GM23248 (cell line): ENCODE data around the gene WNT2B. TPM values are rescaled to one million over a fixed set of nuclear protein-coding genes. Genes with fewer than 3 reads are reported as not detected.

Experiments
- DNase-seq: peaks from one replicate; pipeline ENCODE4 v3.0.0-alpha.2; 2015
- H2AFZ ChIP-seq: fragments of 200-600 bp; sonication (generic); 2 replicates; pipeline ENCODE4 v1.6.1; 2016; ENCODE audit warnings: antibody characterized with exemption
- H3F3A ChIP-seq: fragments of 200-600 bp; sonication (generic); 2 replicates; pipeline ENCODE4 v1.6.1; 2016; ENCODE audit warnings: mild to moderate bottlenecking, antibody characterized with exemption, mixed run types; ENCODE audit not compliant: insufficient read depth
- H3K27ac ChIP-seq: fragments of 200-600 bp; sonication (generic); 2 replicates; pipeline ENCODE4 v1.5.1; 2016; ENCODE audit warnings: mild to moderate bottlenecking
- H3K27me3 ChIP-seq: fragments of 200-600 bp; sonication (generic); replicated peaks from 2 replicates; pipeline ENCODE4 v1.6.1; 2016; ENCODE audit warnings: mild to moderate bottlenecking; ENCODE audit not compliant: insufficient read depth
- H3K36me3 ChIP-seq: fragments of 200-600 bp; sonication (generic); 2 replicates; pipeline ENCODE4 v1.6.1; 2016; ENCODE audit warnings: low read depth, mild to moderate bottlenecking
- H3K4me1 ChIP-seq: fragments of 200-600 bp; sonication (generic); 2 replicates; pipeline ENCODE4 v1.6.1; 2016; ENCODE audit warnings: mild to moderate bottlenecking; ENCODE audit not compliant: insufficient read depth
- H3K4me2 ChIP-seq: fragments of 200-600 bp; sonication (generic); one replicate; pipeline ENCODE4 v1.6.1; 2016; ENCODE audit warnings: mild to moderate bottlenecking; ENCODE audit not compliant: unreplicated experiment
- H3K4me3 ChIP-seq: fragments of 200-600 bp; sonication (generic); 2 replicates; pipeline ENCODE4 v1.5.1; 2016; ENCODE audit warnings: mild to moderate bottlenecking
- H3K79me2 ChIP-seq: fragments of 200-600 bp; sonication (generic); 2 replicates; pipeline ENCODE4 v1.6.1; 2016; ENCODE audit warnings: mild to moderate bottlenecking; ENCODE audit not compliant: insufficient read depth
- H3K9ac ChIP-seq: fragments of 200-600 bp; sonication (generic); 2 replicates; pipeline ENCODE4 v1.6.1; 2016; ENCODE audit warnings: mild to moderate bottlenecking
- H3K9me2 ChIP-seq: fragments of 200-600 bp; sonication (generic); 2 replicates; pipeline ENCODE4 v1.6.1; 2016; ENCODE audit warnings: mixed run types, mild to moderate bottlenecking, moderate library complexity; ENCODE audit not compliant: insufficient read depth
- H3K9me3 ChIP-seq: fragments of 200-600 bp; sonication (generic); one replicate; pipeline ENCODE4 v1.6.1; 2017; ENCODE audit warnings: low read depth
- H4K20me1 ChIP-seq: fragments of 200-600 bp; sonication (generic); 2 replicates; pipeline ENCODE4 v1.6.0; 2016; ENCODE audit not compliant: insufficient read depth
- EZH2 ChIP-seq: fragments of 200-600 bp; sonication (generic); IDR thresholded peaks from 2 replicates; pipeline ENCODE4 v1.6.1; 2018; ENCODE audit warnings: antibody characterized with exemption, mild to moderate bottlenecking; ENCODE audit not compliant: insufficient read depth, poor library complexity, severe bottlenecking
- EZH2phosphoT487 ChIP-seq: fragments of 200-600 bp; sonication (generic); IDR thresholded peaks from 2 replicates; pipeline ENCODE4 v1.6.1; 2018; ENCODE audit warnings: antibody characterized with exemption, moderate library complexity, mild to moderate bottlenecking, low read depth; ENCODE audit not compliant: insufficient read depth
- WGBS, 2 experiments: methylation state at CpG; one replicate each; pipeline ENCODE4 v1.1.6; 2015 to 2017; ENCODE audit warnings: low lambda C conversion rate in 2 of 2, low coverage in 1 of 2; ENCODE audit errors: missing lambda C conversion rate in 2 of 2; 5-methylcytosine and 5-hydroxymethylcytosine counted together
- in situ Hi-C: fragments of 300-500 bp; cut with MboI; formaldehyde crosslinking; loops from 2 replicates; pipeline ENCODE4 v1.15.0; 2020
- microRNA-seq: library from miRNA; unstranded; fragments of <30 nt; microRNA quantifications from one replicate; pipeline ENCODE4, GENCODE V29; 2016; ENCODE audit warnings: borderline number of aligned reads
- polyA plus RNA-seq: library from polyadenylated mRNA; unstranded; fragments of >200 nt; fragmentation: Nextera tagmentation; extraction: Ambion mirVana; gene quantifications from 2 replicates; pipeline ENCODE4 v1.2.1, GENCODE V29; 2016
- total RNA-seq: library from RNA; depleted of rRNA; stranded (reverse); fragments of >200 nt; shearing (Covaris generic); gene quantifications from 2 replicates; pipeline ENCODE4 v1.2.3, GENCODE V29; 2014; rRNA removed

Gene WNT2B
- total and polyA plus RNA-seq, 2 experiments from 2014 or later, result 0.61 to 2.1 TPM

GRCh38 chr1:112563341-112563740, 54.6 kb downstream of the WNT2B start:
- no peak for DNase-seq
- no peak overlapping the region for H3K27ac ChIP-seq
- H3K79me2 ChIP-seq, result no peaks in the 10 kb centered on the region
- H3K9me3 ChIP-seq, result no peaks in the 10 kb centered on the region
- no peak overlapping the region for H2AFZ ChIP-seq
- H3K27me3 ChIP-seq, result no peaks in the 10 kb centered on the region
- no peaks in the 10 kb centered on the region for H3K4me1 ChIP-seq
- H3F3A ChIP-seq, result peaks cover 5% of the 10 kb centered on the region; the same call in 1 of the 2 replicates
- no peak for TF ChIP-seq EZH2phosphoT487
- no peak for TF ChIP-seq EZH2
- H4K20me1 ChIP-seq, result no peaks in the 10 kb centered on the region
- no peaks in the 10 kb centered on the region; the same call in 1 of the 2 replicates for H3K9me2 ChIP-seq
- no peak overlapping the region for H3K4me2 ChIP-seq
- peaks cover 13% of the 10 kb centered on the region; the same call in 1 of the 2 replicates for H3K36me3 ChIP-seq
- H3K4me3 ChIP-seq, result no peak overlapping the region
- in situ Hi-C loops, result no loop called here
- no peak overlapping the region for H3K9ac ChIP-seq

- Histone ChIP-seq H3F3A (no peaks in the 10 kb centered on the region), H4K20me1 (no peaks in the 10 kb centered on the region), H3K4me2 (no peak overlapping the region), H3K9me3 (no peaks in the 10 kb centered on the region), H3K36me3 (peaks cover 13% of the 10 kb centered on the region; the same call in 1 of the 2 replicates), H3K79me2 (no peaks in the 10 kb centered on the region), H3K4me1 (no peaks in the 10 kb centered on the region), H2AFZ (no peak overlapping the region), H3K27me3 (no peaks in the 10 kb centered on the region), H3K9ac (no peak overlapping the region), H3K27ac (no peak overlapping the region), H3K9me2 (no peaks in the 10 kb centered on the region; the same call in 1 of the 2 replicates), H3K4me3 (no peak overlapping the region)
- no peak for TF ChIP-seq EZH2phosphoT487
- TF ChIP-seq EZH2, result no peak
- WGBS, 2 experiments, result 95 to 100% methylated on average over 1 of the region's 1 CpG
- in situ Hi-C loops, result no loop called here
- no peak for DNase-seq
Measured at GRCh38 chr1:112564081-112564480, 55.3 kb downstream of the WNT2B start.

- whole genome bisulfite sequencing, 2 experiments, result 100% methylated on average over 1 of the region's 1 CpG
- in situ Hi-C loops, result no loop called here
Measured at GRCh38 chr1:112565800-112566199, 57.0 kb downstream of the WNT2B start.

GRCh38 chr1:112575154-112575804, 66.5 kb downstream of the WNT2B start:
- no peaks in the 10 kb centered on the region for H3K9me3 ChIP-seq
- H3K9ac ChIP-seq, result no peak overlapping the region
- DNase-seq, result peak; percentile 88
- H3K4me2 ChIP-seq, result peak overlapping the region; percentile 17
- peaks cover 30% of the 10 kb centered on the region for H3K36me3 ChIP-seq
- H3K27ac ChIP-seq, result peak overlapping the region; percentile 13; the same call in 1 of the 2 replicates
- H3F3A ChIP-seq, result peaks cover 18% of the 10 kb centered on the region
- 67 to 69% methylated on average over 8 of the region's 8 CpGs for WGBS, 2 experiments
- no peak overlapping the region for H2AFZ ChIP-seq
- TF ChIP-seq EZH2 (no peak), EZH2phosphoT487 (no peak)
- in situ Hi-C loops, result no loop called here
- H3K4me1 ChIP-seq, result peaks cover 23% of the 10 kb centered on the region
- no peaks in the 10 kb centered on the region for H4K20me1 ChIP-seq
- H3K9me2 ChIP-seq, result no peaks in the 10 kb centered on the region
- no peak overlapping the region for H3K4me3 ChIP-seq
- no peaks in the 10 kb centered on the region for H3K79me2 ChIP-seq
- H3K27me3 ChIP-seq, result no peaks in the 10 kb centered on the region

More at GRCh38 chr1:112565800-112566199, 57.0 kb downstream of the WNT2B start:
- H2AFZ ChIP-seq, result no peak overlapping the region
- H3K27me3 ChIP-seq, result no peaks in the 10 kb centered on the region
- no peak for DNase-seq
- H3K36me3 ChIP-seq, result peaks cover 13% of the 10 kb centered on the region; the same call in 1 of the 2 replicates
- no peaks in the 10 kb centered on the region for H3K79me2 ChIP-seq
- no peaks in the 10 kb centered on the region for H4K20me1 ChIP-seq
- no peak overlapping the region for H3K4me3 ChIP-seq
- no peaks in the 10 kb centered on the region; the same call in 1 of the 2 replicates for H3K9me2 ChIP-seq
- TF ChIP-seq EZH2phosphoT487 (no peak), EZH2 (no peak)
- H3K9ac ChIP-seq, result no peak overlapping the region
- no peak overlapping the region for H3K27ac ChIP-seq
- H3F3A ChIP-seq, result no peaks in the 10 kb centered on the region
- H3K4me2 ChIP-seq, result no peak overlapping the region
- no peaks in the 10 kb centered on the region for H3K4me1 ChIP-seq
- no peaks in the 10 kb centered on the region for H3K9me3 ChIP-seq

- H3K27ac ChIP-seq, result peak overlapping the region; percentile 13; the same call in 1 of the 2 replicates
- peaks cover 30% of the 10 kb centered on the region for H3K36me3 ChIP-seq
- H4K20me1 ChIP-seq, result no peaks in the 10 kb centered on the region
Measured at GRCh38 chr1:112576240-112576639, 67.5 kb downstream of the WNT2B start.

More at GRCh38 chr1:112576240-112576639, 67.5 kb downstream of the WNT2B start:
- Histone ChIP-seq H3K4me1 (peaks cover 23% of the 10 kb centered on the region), H3K9ac (no peak overlapping the region), H3K79me2 (no peaks in the 10 kb centered on the region), H3K9me3 (no peaks in the 10 kb centered on the region), H3K4me3 (no peak overlapping the region), H3K4me2 (no peak overlapping the region), H2AFZ (no peak overlapping the region), H3F3A (peaks cover 18% of the 10 kb centered on the region), H3K9me2 (no peaks in the 10 kb centered on the region), H3K27me3 (no peaks in the 10 kb centered on the region)
- in situ Hi-C loops, result no loop called here
- TF ChIP-seq EZH2 (no peak), EZH2phosphoT487 (no peak)
- WGBS, 2 experiments, result 91 to 99% methylated on average over 3 of the region's 3 CpGs
- DNase-seq, result no peak

Small RNA genes lying within 50 kb of the gene (microRNA-seq; reads per million reads assigned to microRNA genes)
- not detected for gene MIR4256

Other genes with a start within 250 kb of the WNT2B start
- gene CTTNBP2NL, start 112.8 kb upstream of the WNT2B start, total RNA-seq, result 19.2 and 24.3 TPM in 2 replicates
- 32.9 and 38.4 TPM in 2 replicates for gene CTTNBP2NL, start 112.8 kb upstream of the WNT2B start, polyA plus RNA-seq
- 10.5 and 13.9 TPM in 2 replicates for gene ST7L, start 110.2 kb downstream of the WNT2B start, total RNA-seq
- gene ST7L, start 110.2 kb downstream of the WNT2B start, polyA plus RNA-seq, result 21.0 TPM in 2 replicates
- 266 and 273 TPM in 2 replicates for gene CAPZA1, start 110.9 kb downstream of the WNT2B start, total RNA-seq
- 279 and 286 TPM in 2 replicates for gene CAPZA1, start 110.9 kb downstream of the WNT2B start, polyA plus RNA-seq
- 16.5 and 24.9 TPM in 2 replicates for gene MOV10, start 165.7 kb downstream of the WNT2B start, total RNA-seq
- gene MOV10, start 165.7 kb downstream of the WNT2B start, polyA plus RNA-seq, result 29.1 and 31.1 TPM in 2 replicates
- 486 and 625 TPM in 2 replicates for gene RHOC, start 198.2 kb downstream of the WNT2B start, total RNA-seq
- 711 and 762 TPM in 2 replicates for gene RHOC, start 198.2 kb downstream of the WNT2B start, polyA plus RNA-seq
- gene PPM1J, start 206.4 kb downstream of the WNT2B start, total RNA-seq, result 0.13 and 0.54 TPM in 2 replicates
- gene PPM1J, start 206.4 kb downstream of the WNT2B start, polyA plus RNA-seq, result 0.95 and 1.5 TPM in 2 replicates